Mesodermal cell (in vitro differentiated cells): ENCODE data around the gene CACNG7.

ENCODE experiments used
- H3K27ac ChIP-seq: 2 replicates; pipeline ENCODE4 v1.7.0; 2013; ENCODE audit warnings: mild to moderate bottlenecking, low read depth, low read length, moderate library complexity; ENCODE audit not compliant: severe bottlenecking
- H3K36me3 ChIP-seq: 2 replicates; pipeline ENCODE4 v1.7.1; 2013; ENCODE audit warnings: mild to moderate bottlenecking, low read length, moderate library complexity; ENCODE audit not compliant: control insufficient read depth, insufficient read depth
- H3K4me1 ChIP-seq: one replicate; pipeline ENCODE4 v1.7.1; 2013; ENCODE audit warnings: mild to moderate bottlenecking, low read length; ENCODE audit not compliant: insufficient read depth, control insufficient read depth, poor library complexity, severe bottlenecking
- H3K4me3 ChIP-seq: 2 replicates; pipeline ENCODE4 v1.7.0; 2013; ENCODE audit warnings: low read length, control low read depth, mild to moderate bottlenecking; ENCODE audit not compliant: insufficient read depth, poor library complexity, severe bottlenecking; ENCODE audit errors: extremely low read depth
- H3K9me3 ChIP-seq: 2 replicates; pipeline ENCODE4 v1.7.1; 2013; ENCODE audit warnings: mild to moderate bottlenecking, low read length, moderate library complexity; ENCODE audit not compliant: control insufficient read depth
- WGBS, 2 experiments: methylation state at CpG; one replicate each; pipeline ENCODE4 v1.1.5; 2013; ENCODE audit warnings: missing lambda C conversion rate in 2 of 2; ENCODE audit not compliant: insufficient coverage in 2 of 2; 5-methylcytosine and 5-hydroxymethylcytosine counted together

Gene CACNG7

GRCh38 chr19:53896682-53897081 lies 12.4 kb upstream of the CACNG7 start:
- Histone ChIP-seq H3K27ac (no peak overlapping the region), H3K36me3 (no peaks in the 10 kb centered on the region), H3K4me1 (peaks cover 3% of the 10 kb centered on the region), H3K9me3 (no peaks in the 10 kb centered on the region), H3K4me3 (no peak overlapping the region)
- WGBS, 2 experiments: 43 to 46% methylated on average over 2 of the region's 4 CpGs

- Histone ChIP-seq H3K36me3 (no peaks in the 10 kb centered on the region), H3K27ac (no peak overlapping the region), H3K4me3 (no peak overlapping the region), H3K4me1 (peaks cover 3% of the 10 kb centered on the region), H3K9me3 (no peaks in the 10 kb centered on the region)
- WGBS, 2 experiments: 81 to 84% methylated on average over 3 of the region's 4 CpGs
Measured at GRCh38 chr19:53897459-53897858, 11.6 kb upstream of the CACNG7 start.

GRCh38 chr19:53898166-53898565 lies 10.9 kb upstream of the CACNG7 start:
- 33 to 44% methylated on average over 8 to 16 of the region's 16 CpGs for WGBS, 2 experiments
- H3K4me3 ChIP-seq: no peak overlapping the region
- H3K9me3 ChIP-seq: no peaks in the 10 kb centered on the region
- no peaks in the 10 kb centered on the region for H3K36me3 ChIP-seq
- H3K27ac ChIP-seq: no peak overlapping the region
- H3K4me1 ChIP-seq: peaks cover 3% of the 10 kb centered on the region

GRCh38 chr19:53898636-53899341 lies 10.3 kb upstream of the CACNG7 start:
- H3K36me3 ChIP-seq: no peaks in the 10 kb centered on the region
- WGBS, 2 experiments: 4 to 7% methylated on average over 21 to 32 of the region's 42 CpGs
- no peak overlapping the region for H3K4me3 ChIP-seq
- H3K9me3 ChIP-seq: no peaks in the 10 kb centered on the region
- H3K27ac ChIP-seq: no peak overlapping the region
- H3K4me1 ChIP-seq: peaks cover 3% of the 10 kb centered on the region

- Histone ChIP-seq H3K9me3 (no peaks in the 10 kb centered on the region), H3K4me1 (peaks cover 3% of the 10 kb centered on the region), H3K36me3 (no peaks in the 10 kb centered on the region), H3K27ac (no peak overlapping the region), H3K4me3 (no peak overlapping the region)
- WGBS, 2 experiments: 93% methylated on average over 23 to 27 of the region's 27 CpGs
Measured at GRCh38 chr19:53900191-53900860, 8.8 kb upstream of the CACNG7 start.

- Histone ChIP-seq H3K9me3 (no peaks in the 10 kb centered on the region), H3K4me1 (peaks cover 3% of the 10 kb centered on the region), H3K36me3 (no peaks in the 10 kb centered on the region), H3K27ac (peak overlapping the region; percentile 26), H3K4me3 (no peak overlapping the region)
- WGBS, 2 experiments: 28 to 50% methylated on average over 1 to 3 of the region's 4 CpGs
Measured at GRCh38 chr19:53903055-53903680, 5.9 kb upstream of the CACNG7 start.

GRCh38 chr19:53904909-53905308 lies 4.2 kb upstream of the CACNG7 start:
- Histone ChIP-seq H3K4me1 (no peaks in the 10 kb centered on the region), H3K4me3 (no peak overlapping the region), H3K36me3 (no peaks in the 10 kb centered on the region), H3K9me3 (no peaks in the 10 kb centered on the region), H3K27ac (no peak overlapping the region)
- WGBS, 2 experiments: 36 to 46% methylated on average over 2 to 3 of the region's 3 CpGs

GRCh38 chr19:53905787-53906186 lies 3.3 kb upstream of the CACNG7 start:
- Histone ChIP-seq H3K9me3 (no peaks in the 10 kb centered on the region), H3K36me3 (no peaks in the 10 kb centered on the region), H3K4me3 (no peak overlapping the region), H3K4me1 (no peaks in the 10 kb centered on the region), H3K27ac (no peak overlapping the region)
- no CpG with 5 or more reads among the region's 1 CpG for WGBS, 2 experiments

- Histone ChIP-seq H3K36me3 (no peaks in the 10 kb centered on the region), H3K9me3 (no peaks in the 10 kb centered on the region), H3K27ac (no peak overlapping the region), H3K4me1 (no peaks in the 10 kb centered on the region), H3K4me3 (peak overlapping the region; percentile 6)
- WGBS, 2 experiments: 12 to 13% methylated on average over 29 to 45 of the region's 48 CpGs
Measured at GRCh38 chr19:53906211-53907192, 2.6 kb upstream of the CACNG7 start.

- H3K9me3 ChIP-seq: no peaks in the 10 kb centered on the region
- H3K4me3 ChIP-seq: no peak overlapping the region
- no peaks in the 10 kb centered on the region for H3K4me1 ChIP-seq
- H3K36me3 ChIP-seq: no peaks in the 10 kb centered on the region
- no peak overlapping the region for H3K27ac ChIP-seq
- WGBS, 2 experiments: 25 to 54% methylated on average over 2 to 7 of the region's 14 CpGs
Measured at GRCh38 chr19:53907193-53907581, 1.9 kb upstream of the CACNG7 start.
